HG02623 (cell line): ENCODE data around the gene COG1.
"Not testable (repeated sequence)": the region's sequence is repeated elsewhere in the genome, so short reads cannot be mapped to it uniquely, and the experiment has no call there.

Experiments used
- ATAC-seq: cut with Tn5 transposase; IDR thresholded peaks from one replicate; pipeline ENCODE4 v1.9.1; 2021; ENCODE audit warnings: moderate library complexity; ENCODE audit not compliant: unreplicated experiment

The COG1 gene

GRCh38 chr17:73192894-73193701 lies at the start of gene COG1:
Gene COG1, plus strand, starts transcription at chr17:73193055. Its CDS starts 15 bp downstream, at chr17:73193070.
- ATAC-seq = peak; percentile 75

- ATAC-seq = not testable (repeated sequence)
Measured at GRCh38 chr17:73144209-73144608, 48.6 kb upstream of the COG1 start.

- ATAC-seq = no peak
Measured at GRCh38 chr17:73145641-73146040, 47.2 kb upstream of the COG1 start.

GRCh38 chr17:73147791-73148190 lies 45.1 kb upstream of the COG1 start:
- not testable (repeated sequence) for ATAC-seq

GRCh38 chr17:73148540-73149334 lies 44.1 kb upstream of the COG1 start:
- no peak for ATAC-seq

- ATAC-seq = not testable (repeated sequence)
Measured at GRCh38 chr17:73150622-73151300, 42.1 kb upstream of the COG1 start.

GRCh38 chr17:73151916-73152632 lies 40.8 kb upstream of the COG1 start:
- no peak for ATAC-seq

GRCh38 chr17:73155410-73156165 lies 37.3 kb upstream of the COG1 start:
- ATAC-seq = no peak

GRCh38 chr17:73156166-73156840 lies 36.6 kb upstream of the COG1 start:
- peak; percentile 71 for ATAC-seq

GRCh38 chr17:73156887-73157520 lies 35.9 kb upstream of the COG1 start:
- ATAC-seq = no peak

GRCh38 chr17:73157521-73157890 lies 35.3 kb upstream of the COG1 start:
- ATAC-seq = no peak

GRCh38 chr17:73158133-73158532 lies 34.7 kb upstream of the COG1 start:
- ATAC-seq = no peak

GRCh38 chr17:73160980-73161630 lies 31.8 kb upstream of the COG1 start:
- no peak for ATAC-seq

GRCh38 chr17:73163043-73163442 lies 29.8 kb upstream of the COG1 start:
- ATAC-seq = no peak

- no peak for ATAC-seq
Measured at GRCh38 chr17:73165616-73166404, 27.0 kb upstream of the COG1 start.

GRCh38 chr17:73166731-73167581 lies 25.9 kb upstream of the COG1 start:
- peak; percentile 33 for ATAC-seq

GRCh38 chr17:73168667-73169066 lies 24.2 kb upstream of the COG1 start:
- ATAC-seq = no peak
